ENCODE data around the gene CAT.

- TF ChIP-seq TAF1 (IDR thresholded peaks at IDR 0.05; ENCODE audit: borderline replicate concordance, insufficient read depth, low read length) = no peak
- TF ChIP-seq POLR2AphosphoS5 (IDR thresholded peaks at IDR 0.05; ENCODE audit: low read depth, low read length) = no peak
- no peak for TF ChIP-seq REST (IDR thresholded peaks at IDR 0.05; ENCODE audit: insufficient read depth in 1 of 2, low read depth in 2 of 2, low read length in 2 of 2)
Observed at GRCh38 chr11:34444428-34444827, 5.7 kb downstream of the CAT start.
